Peyer's patch (tissue), 4 donors: ENCODE measurements around the gene NMT2.

Experiments used
- CTCF ChIP-seq, 6 experiments: fragments of 450-650 bp in 4 of 6; fragments of 200-600 bp in 2 of 6; sonication (generic) in 1 of 6; IDR thresholded peaks; one replicate each; pipeline ENCODE4 v1.5.1; 2017 to 2019; ENCODE audit warnings: antibody characterized with exemption in 6 of 6, mild to moderate bottlenecking in 3 of 6, moderate library complexity in 1 of 6
- POLR2A ChIP-seq, 2 donors: fragments of 450-650 bp; IDR thresholded peaks; one replicate each; pipeline ENCODE4 v1.5.1; 2017; ENCODE audit warnings: antibody characterized with exemption in 2 of 2, mild to moderate bottlenecking in 2 of 2, moderate library complexity in 2 of 2

GRCh38 chr10:15131330-15131729, 37.2 kb downstream of the NMT2 start:
- no peak for TF ChIP-seq POLR2A (IDR thresholded peaks at IDR 0.05)
- no peak for TF ChIP-seq CTCF (IDR thresholded peaks at IDR 0.05)
